HG03108 (cell line): ENCODE measurements around the gene NDST4.

Source experiments
- ATAC-seq: cut with Tn5 transposase; IDR thresholded peaks from one replicate; pipeline ENCODE4 v1.9.1; 2021; ENCODE audit warnings: moderate library complexity; ENCODE audit not compliant: unreplicated experiment

NDST4 gene

GRCh38 chr4:114921191-114921590 lies 192.2 kb downstream of the NDST4 start:
- ATAC-seq: no peak

GRCh38 chr4:114911111-114911510 lies 202.3 kb downstream of the NDST4 start:
- no peak for ATAC-seq

- ATAC-seq: no peak
These were observed 205.9 kb downstream of the NDST4 start for GRCh38 chr4:114907568-114907967.

- no peak for ATAC-seq
These were observed 208.4 kb downstream of the NDST4 start for GRCh38 chr4:114905017-114905416.

- ATAC-seq: no peak
These were observed 212.5 kb downstream of the NDST4 start for GRCh38 chr4:114900934-114901333.

- no peak for ATAC-seq
These were observed 222.6 kb downstream of the NDST4 start for GRCh38 chr4:114890773-114891172.

GRCh38 chr4:114886761-114887160 lies 226.7 kb downstream of the NDST4 start:
- no peak for ATAC-seq

- no peak for ATAC-seq
These were observed 229.8 kb downstream of the NDST4 start for GRCh38 chr4:114883641-114884040.

GRCh38 chr4:114879916-114880669 lies 233.3 kb downstream of the NDST4 start:
- no peak for ATAC-seq

- ATAC-seq: no peak
These were observed 237.8 kb downstream of the NDST4 start for GRCh38 chr4:114875630-114876029.

GRCh38 chr4:114874321-114874720 lies 239.1 kb downstream of the NDST4 start:
- ATAC-seq: no peak

- no peak for ATAC-seq
These were observed 242.4 kb downstream of the NDST4 start for GRCh38 chr4:114870987-114871386.

GRCh38 chr4:114866901-114867670 lies 246.3 kb downstream of the NDST4 start:
- no peak for ATAC-seq

GRCh38 chr4:114864060-114864459 lies 249.4 kb downstream of the NDST4 start:
- no peak for ATAC-seq

- ATAC-seq: no peak
These were observed 252.6 kb downstream of the NDST4 start for GRCh38 chr4:114860786-114861185.

- ATAC-seq: no peak
These were observed 255.6 kb downstream of the NDST4 start for GRCh38 chr4:114857831-114858230.

- no peak for ATAC-seq
These were observed 273.4 kb downstream of the NDST4 start for GRCh38 chr4:114839986-114840385.

- ATAC-seq: no peak
These were observed 282.8 kb downstream of the NDST4 start for GRCh38 chr4:114830628-114831027.

GRCh38 chr4:114827651-114828050 lies 285.8 kb downstream of the NDST4 start:
- ATAC-seq: no peak

GRCh38 chr4:114815760-114816159 lies 297.7 kb downstream of the NDST4 start:
- no peak for ATAC-seq

GRCh38 chr4:114813961-114814360 lies 299.5 kb downstream of the NDST4 start:
- ATAC-seq: no peak

GRCh38 chr4:114811564-114812301 lies 301.7 kb downstream of the NDST4 start:
- no peak for ATAC-seq
